Large intestine (tissue), 3 donors: ENCODE measurements around the gene CCDC77. TPM values are rescaled to one million over a fixed set of nuclear protein-coding genes. Genes with fewer than 3 reads are reported as not detected.
A peak's percentile ranks its signal among the peaks of the same experiment; 100 is the strongest.

Source experiments
- DNase-seq, 2 donors: peaks; one replicate each; pipeline versions ENCODE4 v3.0.0 to v3.0.0-alpha.2; 2013
- H3K27ac ChIP-seq: one replicate; pipeline ENCODE4 v1.5.1; 2013; ENCODE audit warnings: low read length
- H3K27me3 ChIP-seq: 2 replicates; pipeline ENCODE4 v1.6.1; 2013; ENCODE audit warnings: low read length; ENCODE audit not compliant: control insufficient read depth, insufficient read depth
- H3K36me3 ChIP-seq: 2 replicates; pipeline ENCODE4 v1.6.1; 2013; ENCODE audit warnings: low read length; ENCODE audit not compliant: control insufficient read depth, insufficient read depth
- H3K4me1 ChIP-seq: one replicate; pipeline ENCODE4 v1.6.1; 2013; ENCODE audit warnings: low read length; ENCODE audit not compliant: control insufficient read depth, insufficient read depth
- H3K4me3 ChIP-seq: one replicate; pipeline ENCODE4 v1.5.1; 2013; ENCODE audit warnings: low read length
- H3K9me3 ChIP-seq: one replicate; pipeline ENCODE4 v1.6.1; 2013; ENCODE audit warnings: mild to moderate bottlenecking, low read depth, low read length, moderate library complexity; ENCODE audit not compliant: control insufficient read depth
- WGBS: methylation state at CpG from one replicate; pipeline ENCODE4 v1.1.5; 2013; ENCODE audit warnings: low lambda C conversion rate; ENCODE audit not compliant: insufficient coverage; 5-methylcytosine and 5-hydroxymethylcytosine counted together
- polyA plus RNA-seq: library from polyadenylated mRNA; unstranded; fragments of 120-200 nt; gene quantifications from one replicate; pipeline ENCODE4 v1.2.1, GENCODE V29; 2013

The CCDC77 gene
- polyA plus RNA-seq, 1 donor: 12.0 TPM

GRCh38 chr12:450438-450837 is 49.0 kb downstream of the CCDC77 start:
- peak in 1 of 2 donors; percentile 55 for DNase-seq
- WGBS: 25% methylated on average over 2 of the region's 3 CpGs
- Histone ChIP-seq H3K4me3 (no peak overlapping the region), H3K9me3 (peaks cover 15% of the 10 kb centered on the region), H3K27ac (no peak overlapping the region), H3K4me1 (peaks cover 6% of the 10 kb centered on the region), H3K36me3 (no peaks in the 10 kb centered on the region), H3K27me3 (peaks cover 3% of the 10 kb centered on the region)

- H3K36me3 ChIP-seq: no peaks in the 10 kb centered on the region
- no peak for DNase-seq
- H3K27me3 ChIP-seq: peaks cover 11% of the 10 kb centered on the region
- no peak overlapping the region for H3K27ac ChIP-seq
- peaks cover 15% of the 10 kb centered on the region for H3K9me3 ChIP-seq
- peaks cover 6% of the 10 kb centered on the region for H3K4me1 ChIP-seq
- no peak overlapping the region for H3K4me3 ChIP-seq
- no CpG with 5 or more reads among the region's 25 CpGs for WGBS
Observed at GRCh38 chr12:452667-453210, 51.3 kb downstream of the CCDC77 start.

- Histone ChIP-seq H3K27ac (no peak overlapping the region), H3K36me3 (no peaks in the 10 kb centered on the region), H3K27me3 (peaks cover 28% of the 10 kb centered on the region), H3K4me1 (peaks cover 12% of the 10 kb centered on the region), H3K4me3 (no peak overlapping the region), H3K9me3 (peaks cover 15% of the 10 kb centered on the region)
- WGBS: no CpG with 5 or more reads among the region's 1 CpG
- no peak for DNase-seq
Observed at GRCh38 chr12:454833-455232, 53.4 kb downstream of the CCDC77 start.

DNA sequence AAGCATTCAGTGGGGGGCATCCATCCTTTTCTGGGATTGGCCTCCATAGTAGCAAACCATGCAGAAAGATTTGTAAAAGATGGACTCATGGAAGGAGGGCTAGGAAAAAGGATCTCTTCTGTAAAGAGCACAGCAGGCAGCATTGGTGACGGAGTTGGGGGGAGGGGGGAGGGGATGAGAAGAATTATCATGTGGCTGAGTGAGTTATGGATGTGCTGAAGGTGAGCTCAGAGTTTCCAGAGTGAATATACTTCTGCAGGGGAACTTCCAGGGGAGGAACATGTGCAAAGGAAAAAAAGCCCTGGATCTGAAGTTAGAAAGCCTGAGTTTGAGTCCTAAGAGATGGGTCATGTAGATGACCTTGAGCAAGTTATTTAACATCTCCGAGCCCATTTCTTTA is 54.4 kb downstream of the CCDC77 start:
- H3K9me3 ChIP-seq: peaks cover 15% of the 10 kb centered on the region
- H3K27me3 ChIP-seq: peaks cover 33% of the 10 kb centered on the region
- H3K4me3 ChIP-seq: no peak overlapping the region
- H3K36me3 ChIP-seq: no peaks in the 10 kb centered on the region
- H3K27ac ChIP-seq: no peak overlapping the region
- no CpG with 5 or more reads among the region's 2 CpGs for WGBS
- peaks cover 9% of the 10 kb centered on the region for H3K4me1 ChIP-seq
- DNase-seq: no peak

DNA sequence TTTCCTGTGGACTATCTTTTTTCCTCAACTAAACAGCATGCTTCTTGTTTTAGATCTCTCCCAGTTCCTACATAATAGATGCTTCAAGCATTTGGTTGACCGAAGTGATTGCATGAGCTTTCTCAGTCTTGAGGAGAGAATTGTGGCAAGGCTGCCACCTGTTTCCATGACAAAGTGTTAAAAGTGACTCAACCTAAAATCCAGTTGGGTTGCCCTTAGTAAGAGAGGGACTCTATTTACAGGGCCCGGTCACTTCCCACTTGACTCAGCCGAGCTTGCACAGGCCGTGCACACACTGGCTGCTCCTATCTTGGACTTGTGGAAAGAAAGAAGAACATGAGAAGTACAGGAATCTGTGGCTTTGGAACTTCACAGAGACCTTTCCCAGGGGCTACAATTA is 56.2 kb downstream of the CCDC77 start:
- peaks cover 13% of the 10 kb centered on the region for H3K9me3 ChIP-seq
- no peak for DNase-seq
- WGBS: no CpG with 5 or more reads among the region's 4 CpGs
- no peaks in the 10 kb centered on the region for H3K36me3 ChIP-seq
- peaks cover 19% of the 10 kb centered on the region for H3K4me1 ChIP-seq
- H3K27ac ChIP-seq: no peak overlapping the region
- H3K27me3 ChIP-seq: peaks cover 48% of the 10 kb centered on the region
- H3K4me3 ChIP-seq: no peak overlapping the region

DNA sequence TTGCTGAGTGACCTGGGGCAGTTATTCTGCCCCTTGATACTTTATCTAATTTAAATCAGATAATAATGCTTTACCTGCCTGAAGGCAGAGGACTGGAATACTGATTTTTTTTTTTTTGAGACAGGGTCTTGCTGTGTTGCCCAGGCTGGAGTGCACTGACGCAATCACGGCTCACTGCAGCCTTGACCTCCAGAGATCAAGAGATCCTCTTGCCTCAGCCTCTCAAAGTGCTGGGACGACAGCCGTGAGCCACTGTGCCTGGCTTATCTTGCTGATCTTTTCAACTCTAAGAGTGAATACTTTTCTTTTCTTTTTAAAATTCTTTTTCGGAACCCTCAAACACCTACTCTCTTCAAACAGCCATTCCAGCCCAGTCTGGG is 57.6 kb downstream of the CCDC77 start:
- peaks cover 52% of the 10 kb centered on the region for H3K27me3 ChIP-seq
- peaks cover under 1% of the 10 kb centered on the region for H3K9me3 ChIP-seq
- no peak overlapping the region for H3K4me3 ChIP-seq
- H3K27ac ChIP-seq: no peak overlapping the region
- 27% methylated on average over 2 of the region's 5 CpGs for WGBS
- H3K36me3 ChIP-seq: no peaks in the 10 kb centered on the region
- H3K4me1 ChIP-seq: peaks cover 19% of the 10 kb centered on the region
- no peak for DNase-seq

DNA sequence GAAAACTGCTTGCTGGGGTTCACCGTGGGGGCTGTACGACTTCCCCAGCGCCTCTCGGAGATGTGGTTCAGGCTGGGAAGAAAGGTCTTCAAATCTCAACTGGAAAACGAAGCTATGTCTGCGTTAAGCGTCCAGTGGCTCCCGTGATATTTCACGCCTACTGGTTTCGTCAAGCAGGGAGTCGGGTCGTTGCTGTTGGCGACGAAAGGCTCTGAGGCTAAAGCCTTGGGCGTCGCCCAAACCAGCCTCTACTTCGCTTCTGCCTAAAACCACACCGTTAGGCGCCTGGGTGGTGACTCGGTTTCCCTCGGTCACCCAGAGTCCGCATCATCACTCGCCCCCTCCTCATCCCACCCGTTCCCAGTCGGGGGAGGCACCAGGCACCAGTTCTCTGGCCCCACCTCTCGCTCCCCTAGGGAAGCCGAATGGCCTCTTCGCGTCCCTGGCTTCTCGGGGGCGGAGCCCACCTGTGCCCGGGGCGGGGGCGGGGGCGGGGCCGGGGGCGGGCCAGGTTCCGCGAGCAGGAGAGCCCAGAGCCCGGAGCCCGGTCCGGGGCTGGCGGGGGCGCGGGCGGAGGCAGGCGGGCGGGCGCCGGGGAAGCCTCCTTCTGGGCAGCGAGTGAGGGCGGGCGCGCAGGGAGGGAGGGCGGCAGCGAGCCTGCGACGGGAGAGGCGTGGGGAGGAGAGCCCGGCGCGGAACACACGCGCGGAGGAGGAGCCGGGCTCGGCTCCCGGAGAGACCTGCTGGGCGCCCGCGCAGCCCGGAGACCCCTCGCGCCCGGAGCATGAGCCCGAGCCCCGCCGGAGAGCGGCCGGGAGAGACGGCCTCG is 58.2 kb downstream of the CCDC77 start, which contains the start of gene B4GALNT3:
TSS of gene B4GALNT3 (plus strand) at position 510 of the 829 bp plus-strand sequence. CDS start 438 bp downstream, outside the sequence.
- peaks cover 52% of the 10 kb centered on the region for H3K27me3 ChIP-seq
- H3K36me3 ChIP-seq: no peaks in the 10 kb centered on the region
- H3K4me1 ChIP-seq: peaks cover 19% of the 10 kb centered on the region
- H3K9me3 ChIP-seq: no peaks in the 10 kb centered on the region
- H3K27ac ChIP-seq: no peak within 1 kb of the TSS
- peak within 1 kb of the TSS; percentile 42 for H3K4me3 ChIP-seq
- WGBS: no CpG with 5 or more reads among the region's 82 CpGs
- peak in 1 of 2 donors; percentile 52 for DNase-seq

- Histone ChIP-seq H3K27ac (no peak overlapping the region), H3K27me3 (peaks cover 50% of the 10 kb centered on the region), H3K4me3 (peak overlapping the region; percentile 42), H3K4me1 (peaks cover 19% of the 10 kb centered on the region), H3K36me3 (no peaks in the 10 kb centered on the region), H3K9me3 (no peaks in the 10 kb centered on the region)
- peak in 1 of 2 donors; percentile 57 for DNase-seq
- 14% methylated on average over 10 of the region's 109 CpGs for WGBS
Observed at GRCh38 chr12:460261-461230, 59.1 kb downstream of the CCDC77 start.

DNA sequence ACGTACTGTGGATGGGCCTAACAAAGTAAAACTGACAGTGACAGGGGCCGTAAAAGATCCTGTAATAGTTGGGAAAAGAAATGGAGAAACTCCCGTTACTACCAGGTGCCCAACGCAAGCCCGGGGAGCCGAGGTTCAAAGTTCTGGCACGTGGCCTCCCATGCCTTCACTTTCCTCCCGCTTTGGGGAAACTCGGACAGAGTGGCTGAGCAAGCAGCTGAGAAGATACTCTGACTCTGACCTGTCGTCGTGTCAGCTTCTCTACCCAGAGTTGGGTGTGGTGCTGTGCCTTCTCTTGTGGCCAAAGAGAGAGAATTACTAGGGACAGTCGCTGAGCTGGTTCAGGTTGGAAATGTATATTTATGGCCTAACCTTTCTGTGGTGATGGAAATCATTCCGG is 60.0 kb downstream of the CCDC77 start:
- 0% methylated on average over 1 of the region's 13 CpGs for WGBS
- Histone ChIP-seq H3K27ac (peak overlapping the region; percentile 37), H3K4me1 (peaks cover 19% of the 10 kb centered on the region), H3K4me3 (peak overlapping the region; percentile 42), H3K27me3 (peaks cover 46% of the 10 kb centered on the region), H3K36me3 (no peaks in the 10 kb centered on the region), H3K9me3 (no peaks in the 10 kb centered on the region)
- DNase-seq: peak; percentile 74 to 87
